ENCODE measurements around the gene LMX1A.

GRCh38 chr1:165185161-165185889, 171.2 kb downstream of the LMX1A start:
- TF ChIP-seq POLR2A (IDR thresholded peaks at IDR 0.05) (no peak), CTCF (IDR thresholded peaks at IDR 0.05) (no peak), EP300 (IDR thresholded peaks at IDR 0.05) (no peak), POLR2AphosphoS5 (IDR thresholded peaks at IDR 0.05) (no peak)

Data from upper lobe of left lung (tissue), 4 donors.